Adipocyte (in vitro differentiated cells): ENCODE measurements around the gene AOC2.

Experiments
- DNase-seq: peaks from one replicate; pipeline ENCODE4 v3.0.0-alpha.2; 2015; ENCODE audit warnings: low read depth
- H3K27me3 ChIP-seq: replicated peaks from 2 replicates; pipeline ENCODE4 v1.7.0; 2013; ENCODE audit warnings: mild to moderate bottlenecking, low read length, moderate library complexity; ENCODE audit not compliant: control insufficient read depth, insufficient read depth
- H3K36me3 ChIP-seq: 2 replicates; pipeline ENCODE4 v1.7.0; 2013; ENCODE audit warnings: low read length, mild to moderate bottlenecking, moderate library complexity; ENCODE audit not compliant: control insufficient read depth, insufficient read depth, severe bottlenecking
- H3K4me1 ChIP-seq: 2 replicates; pipeline ENCODE4 v1.7.0; 2013; ENCODE audit warnings: mild to moderate bottlenecking, low read length, moderate library complexity; ENCODE audit not compliant: control insufficient read depth, insufficient read depth
- H3K4me3 ChIP-seq: 2 replicates; pipeline ENCODE4 v1.7.0; 2013; ENCODE audit warnings: mild to moderate bottlenecking, low read length, moderate library complexity
- H3K9ac ChIP-seq: 2 replicates; pipeline ENCODE4 v1.7.0; 2013; ENCODE audit warnings: mild to moderate bottlenecking, low read length, moderate library complexity
- H3K9me3 ChIP-seq: 2 replicates; pipeline ENCODE4 v1.7.0; 2013; ENCODE audit warnings: mild to moderate bottlenecking, low read length, moderate library complexity; ENCODE audit not compliant: control insufficient read depth

AOC2 gene

DNA sequence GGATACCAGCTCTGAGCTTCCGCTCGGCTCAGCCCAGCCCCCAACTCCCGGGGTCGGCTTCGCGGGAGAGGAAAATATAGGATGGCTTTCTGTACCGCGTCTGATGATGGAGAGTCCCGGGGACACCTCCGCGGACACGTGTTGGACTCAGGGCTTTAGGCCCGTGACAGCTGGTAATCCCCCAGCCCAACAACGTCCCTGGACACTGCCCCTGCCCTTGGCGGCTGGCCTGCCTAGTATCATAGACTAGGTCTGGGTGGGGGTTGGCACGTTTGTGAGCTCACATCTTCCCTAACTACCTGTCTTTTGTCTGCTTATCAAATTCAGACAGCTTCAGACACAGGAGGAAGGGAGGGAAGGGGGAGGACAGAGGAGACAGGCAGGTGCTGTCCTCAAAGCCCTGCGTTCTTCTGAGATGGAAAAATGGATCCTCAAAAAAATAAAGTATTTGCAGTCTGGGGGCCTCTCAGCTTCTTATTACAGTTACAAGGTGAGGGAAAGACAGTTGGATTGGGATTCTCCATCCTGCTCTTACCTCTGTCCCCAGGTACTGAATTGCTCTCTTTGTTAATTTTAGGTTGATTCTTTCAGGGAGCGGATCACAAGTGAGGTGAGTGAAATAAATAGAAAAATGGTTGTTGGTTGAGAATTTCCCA is 10.5 kb upstream of the AOC2 start:
- Histone ChIP-seq H3K36me3 (peaks cover 35% of the 10 kb centered on the region), H3K4me3 (peak overlapping the region; percentile 90), H3K4me1 (peaks cover 28% of the 10 kb centered on the region), H3K27me3 (no peaks in the 10 kb centered on the region), H3K9ac (peak overlapping the region; percentile 100), H3K9me3 (no peaks in the 10 kb centered on the region)
- DNase-seq = no peak

DNA sequence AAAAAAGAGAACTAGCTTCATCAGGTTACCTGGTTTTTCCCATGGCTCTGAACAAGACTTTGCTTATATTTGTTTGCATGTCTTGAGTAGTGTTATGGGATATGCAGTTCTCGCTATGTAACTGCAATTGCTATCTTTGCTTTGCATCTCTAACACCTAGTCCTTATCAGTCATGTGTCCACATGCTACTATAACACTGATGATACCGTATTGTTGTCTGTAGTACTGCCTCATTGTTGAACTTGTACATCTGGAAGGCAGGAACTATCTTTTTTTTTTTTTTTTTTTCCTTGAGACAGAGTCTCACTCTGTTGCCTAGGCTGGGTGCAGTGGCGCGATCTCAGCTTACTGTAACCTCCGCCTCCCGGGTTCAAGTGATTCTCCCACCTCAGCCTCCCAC is 8.6 kb upstream of the AOC2 start:
- Histone ChIP-seq H3K4me3 (no peak overlapping the region), H3K36me3 (peaks cover 49% of the 10 kb centered on the region), H3K9me3 (no peaks in the 10 kb centered on the region), H3K4me1 (peaks cover 28% of the 10 kb centered on the region), H3K27me3 (no peaks in the 10 kb centered on the region), H3K9ac (no peak overlapping the region)
- DNase-seq = no peak

DNA sequence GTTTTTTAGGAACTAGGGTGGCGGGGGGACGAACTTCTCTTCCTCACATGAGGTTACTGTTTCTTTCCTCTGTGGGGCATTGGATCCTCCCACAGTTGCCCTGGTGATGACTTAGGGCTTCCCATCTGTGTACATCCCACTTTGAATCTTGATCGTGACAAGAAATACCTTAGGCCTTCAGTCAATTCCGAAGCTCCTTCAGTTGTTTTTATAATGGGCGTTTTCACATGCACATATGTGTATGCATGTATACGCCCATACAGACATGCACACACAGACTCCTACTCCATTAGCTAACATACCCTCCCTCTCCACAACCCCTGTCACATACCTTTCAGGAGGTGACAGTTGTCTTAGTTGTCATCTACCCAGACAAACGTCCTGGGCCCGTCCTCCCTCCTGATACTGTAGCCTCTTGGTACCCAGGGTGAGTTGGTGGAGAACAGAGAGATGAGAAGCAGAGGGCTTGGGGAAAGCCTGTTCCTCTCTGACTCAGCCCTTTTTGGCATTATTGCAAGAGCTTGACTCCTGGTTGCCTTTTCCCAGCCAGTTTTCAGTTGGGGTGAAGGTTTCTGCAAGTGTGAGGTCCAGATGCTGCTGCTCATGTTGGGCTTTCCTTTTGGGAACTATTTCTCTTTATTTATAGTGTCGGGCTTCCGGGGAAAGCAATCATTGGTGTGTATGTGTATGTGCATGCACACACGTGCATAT is 2.2 kb upstream of the AOC2 start:
- H3K36me3 ChIP-seq = peaks cover 79% of the 10 kb centered on the region

DNA sequence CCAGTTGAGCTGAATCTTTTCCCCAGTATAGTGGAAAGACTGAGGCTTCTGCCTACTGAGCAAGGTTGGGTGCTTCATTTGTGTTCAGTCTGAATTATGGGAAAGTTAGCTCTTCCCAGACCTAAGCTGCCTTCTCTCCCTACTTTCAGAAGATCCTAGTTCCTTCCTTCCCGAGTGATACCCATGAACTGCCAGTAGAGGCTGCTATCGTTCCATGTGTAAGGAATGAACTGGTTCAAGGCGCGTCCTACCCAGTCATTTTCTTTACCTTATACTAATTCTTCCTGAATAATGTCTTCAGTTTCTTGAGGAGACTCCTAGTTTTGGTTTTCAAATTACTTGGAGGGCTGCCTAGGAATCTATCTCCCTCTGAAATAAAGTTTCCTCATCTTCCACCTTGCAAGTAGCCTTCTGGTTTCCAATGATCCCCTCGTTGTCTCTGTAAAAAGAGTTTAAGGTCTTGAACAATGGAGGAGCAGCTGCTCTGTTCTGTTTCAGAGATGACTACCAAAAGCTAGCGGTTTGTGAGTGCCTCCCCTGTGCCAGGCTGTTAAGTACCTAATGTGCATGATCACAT is 934 bp upstream of the AOC2 start:
- Histone ChIP-seq H3K4me1 (peaks cover 61% of the 10 kb centered on the region), H3K4me3 (no peak overlapping the region), H3K9ac (peak overlapping the region; percentile 84), H3K9me3 (no peaks in the 10 kb centered on the region), H3K27me3 (no peaks in the 10 kb centered on the region), H3K36me3 (peaks cover 66% of the 10 kb centered on the region)
- peak; percentile 82 for DNase-seq

More for the DNA sequence above, 2.2 kb upstream of the AOC2 start:
- Histone ChIP-seq H3K27me3 (no peaks in the 10 kb centered on the region), H3K4me3 (no peak overlapping the region), H3K9ac (peak overlapping the region; percentile 31), H3K9me3 (no peaks in the 10 kb centered on the region), H3K4me1 (peaks cover 49% of the 10 kb centered on the region)
- DNase-seq = no peak

DNA sequence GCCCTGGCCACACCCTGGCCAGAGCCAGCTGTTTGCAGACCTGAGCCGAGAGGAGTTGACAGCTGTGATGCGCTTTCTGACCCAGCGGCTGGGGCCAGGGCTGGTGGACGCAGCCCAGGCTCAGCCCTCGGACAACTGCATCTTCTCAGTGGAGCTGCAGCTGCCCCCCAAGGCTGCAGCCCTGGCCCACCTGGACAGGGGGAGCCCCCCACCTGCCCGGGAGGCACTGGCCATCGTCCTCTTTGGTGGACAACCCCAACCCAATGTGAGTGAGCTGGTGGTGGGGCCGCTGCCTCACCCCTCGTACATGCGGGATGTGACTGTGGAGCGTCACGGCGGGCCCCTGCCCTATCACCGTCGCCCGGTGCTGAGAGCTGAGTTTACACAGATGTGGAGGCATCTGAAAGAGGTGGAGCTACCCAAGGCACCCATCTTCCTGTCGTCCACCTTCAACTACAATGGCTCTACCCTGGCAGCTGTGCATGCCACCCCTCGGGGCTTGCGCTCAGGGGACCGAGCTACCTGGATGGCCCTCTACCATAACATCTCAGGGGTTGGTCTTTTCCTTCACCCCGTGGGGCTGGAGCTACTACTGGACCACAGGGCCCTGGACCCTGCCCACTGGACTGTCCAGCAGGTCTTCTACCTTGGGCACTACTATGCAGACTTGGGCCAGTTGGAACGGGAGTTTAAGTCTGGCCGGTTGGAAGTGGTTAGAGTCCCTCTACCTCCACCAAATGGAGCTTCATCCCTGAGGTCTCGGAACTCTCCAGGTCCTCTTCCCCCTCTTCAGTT is 578 bp downstream of the AOC2 start:
- Histone ChIP-seq H3K36me3 (peaks cover 53% of the 10 kb centered on the region), H3K9ac (peak overlapping the region; percentile 84)
- no peak for DNase-seq

DNA sequence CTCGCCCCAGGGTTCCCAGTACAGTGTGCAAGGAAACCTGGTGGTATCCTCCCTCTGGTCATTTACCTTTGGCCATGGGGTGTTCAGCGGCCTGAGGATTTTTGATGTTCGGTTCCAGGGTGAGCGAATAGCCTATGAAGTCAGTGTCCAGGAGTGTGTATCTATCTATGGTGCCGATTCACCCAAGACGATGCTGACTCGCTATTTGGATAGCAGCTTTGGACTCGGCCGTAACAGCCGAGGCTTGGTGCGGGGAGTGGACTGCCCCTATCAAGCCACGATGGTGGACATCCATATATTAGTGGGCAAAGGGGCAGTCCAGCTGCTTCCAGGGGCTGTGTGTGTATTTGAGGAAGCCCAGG is 1.2 kb downstream of the AOC2 start:
- Histone ChIP-seq H3K36me3 (peaks cover 49% of the 10 kb centered on the region), H3K27me3 (no peaks in the 10 kb centered on the region), H3K9me3 (no peaks in the 10 kb centered on the region), H3K4me3 (peak overlapping the region; percentile 27), H3K9ac (peak overlapping the region; percentile 84), H3K4me1 (peaks cover 82% of the 10 kb centered on the region)
- no peak for DNase-seq

More for the DNA sequence above, 578 bp downstream of the AOC2 start:
- Histone ChIP-seq H3K4me1 (peaks cover 76% of the 10 kb centered on the region), H3K4me3 (peak overlapping the region; percentile 27), H3K27me3 (no peaks in the 10 kb centered on the region), H3K9me3 (no peaks in the 10 kb centered on the region)

DNA sequence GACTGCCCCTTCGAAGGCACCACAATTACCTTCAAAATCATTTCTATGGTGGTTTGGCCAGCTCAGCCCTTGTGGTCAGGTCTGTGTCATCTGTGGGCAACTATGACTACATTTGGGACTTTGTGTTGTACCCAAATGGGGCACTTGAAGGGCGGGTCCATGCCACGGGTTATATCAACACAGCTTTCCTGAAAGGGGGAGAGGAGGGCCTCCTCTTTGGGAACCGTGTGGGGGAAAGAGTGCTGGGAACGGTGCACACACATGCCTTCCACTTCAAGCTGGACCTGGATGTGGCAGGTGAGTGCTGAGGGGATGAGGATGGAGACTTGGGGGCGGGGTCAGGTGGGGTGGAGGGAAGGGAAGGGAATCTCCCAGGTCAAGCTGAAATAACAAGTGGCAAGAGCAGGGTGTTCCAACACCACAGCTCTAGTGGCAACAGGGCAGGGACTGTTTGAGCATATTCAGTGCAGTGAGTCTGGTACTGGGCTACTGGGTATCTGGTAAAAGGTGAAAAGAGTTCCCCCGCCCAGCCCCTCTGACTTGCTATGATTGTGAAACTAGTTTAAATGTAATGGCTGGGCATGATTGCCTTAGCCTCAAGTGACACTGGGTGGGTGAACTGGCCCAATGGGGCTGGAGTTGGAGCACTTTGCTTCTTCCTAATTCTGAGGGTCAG is 1.7 kb downstream of the AOC2 start:
- peaks cover 85% of the 10 kb centered on the region for H3K4me1 ChIP-seq
- peak overlapping the region; percentile 84 for H3K9ac ChIP-seq
- H3K27me3 ChIP-seq = no peaks in the 10 kb centered on the region
- no peak overlapping the region for H3K4me3 ChIP-seq
- peaks cover 44% of the 10 kb centered on the region for H3K36me3 ChIP-seq
- H3K9me3 ChIP-seq = no peaks in the 10 kb centered on the region
- DNase-seq = no peak

DNA sequence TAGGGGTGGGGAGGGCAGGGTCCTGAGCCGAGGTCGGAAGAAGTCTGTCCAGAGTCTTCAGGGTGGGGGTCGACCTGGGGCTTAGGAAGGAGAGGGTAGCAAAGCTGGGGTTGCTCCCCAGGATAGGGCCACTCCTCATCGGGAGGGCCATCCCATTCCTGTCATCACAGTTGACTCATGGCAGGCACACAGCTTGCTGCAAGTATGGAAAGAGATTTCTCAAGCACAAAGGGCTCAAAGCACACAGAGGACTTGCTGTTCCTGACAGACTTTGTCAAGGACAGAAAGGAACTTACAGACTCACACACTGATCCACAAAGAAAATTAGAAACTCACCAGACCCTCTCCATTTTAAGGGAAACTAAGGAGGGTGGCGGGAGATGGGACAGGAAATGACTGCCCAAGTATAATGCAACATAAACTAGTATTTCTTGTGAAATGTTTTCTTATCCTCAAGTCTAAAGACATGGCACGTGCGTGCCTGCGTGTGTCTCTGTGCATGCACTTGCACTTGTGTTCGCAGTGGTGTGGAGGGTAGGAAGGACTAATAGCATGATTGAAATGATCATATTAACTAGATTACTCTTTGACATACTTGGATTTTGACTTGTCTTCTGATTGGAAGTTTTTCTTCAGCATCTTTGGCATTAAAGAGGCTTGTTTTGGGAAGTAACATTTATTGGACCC is 2.4 kb downstream of the AOC2 start:
- peak; percentile 39 for DNase-seq
- Histone ChIP-seq H3K9ac (peak overlapping the region; percentile 84), H3K4me1 (peaks cover 85% of the 10 kb centered on the region), H3K27me3 (no peaks in the 10 kb centered on the region), H3K9me3 (no peaks in the 10 kb centered on the region), H3K4me3 (peak overlapping the region; percentile 43), H3K36me3 (peaks cover 37% of the 10 kb centered on the region)

DNA sequence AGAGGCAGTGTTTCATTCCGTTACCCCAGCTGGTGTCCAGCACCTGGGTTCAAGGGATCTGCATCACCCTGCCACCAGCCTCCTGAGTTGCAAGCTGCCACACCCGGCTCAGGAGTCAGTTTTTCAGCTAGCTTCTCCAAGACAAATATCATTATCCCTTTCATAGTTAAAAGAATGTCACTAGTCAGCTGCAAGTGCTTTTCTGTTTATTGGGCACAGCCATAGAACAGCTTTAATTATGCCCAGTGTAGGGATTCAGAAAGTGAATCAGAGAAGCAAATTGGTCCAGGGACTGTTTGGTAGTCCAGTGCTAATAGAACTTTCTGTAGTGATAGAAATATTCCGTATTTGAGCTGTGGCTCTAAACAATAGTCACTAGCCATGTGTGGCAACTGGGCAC is 3.7 kb downstream of the AOC2 start:
- Histone ChIP-seq H3K27me3 (no peaks in the 10 kb centered on the region), H3K9me3 (no peaks in the 10 kb centered on the region)

DNA sequence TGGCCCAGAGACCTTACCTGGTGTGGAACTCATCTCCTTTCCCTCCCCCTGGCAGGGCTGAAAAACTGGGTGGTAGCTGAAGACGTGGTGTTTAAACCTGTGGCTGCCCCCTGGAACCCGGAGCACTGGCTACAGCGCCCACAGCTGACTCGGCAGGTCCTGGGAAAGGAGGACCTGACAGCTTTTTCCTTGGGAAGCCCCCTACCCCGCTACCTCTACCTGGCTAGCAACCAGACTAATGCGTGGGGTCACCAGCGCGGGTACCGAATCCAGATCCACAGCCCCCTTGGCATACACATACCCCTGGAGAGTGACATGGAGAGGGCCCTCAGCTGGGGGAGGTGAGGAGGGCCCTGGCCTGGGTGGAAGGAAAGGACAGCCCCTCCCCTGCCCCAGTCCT is 4.7 kb downstream of the AOC2 start:
- peak overlapping the region; percentile 83 for H3K9ac ChIP-seq
- H3K4me1 ChIP-seq = peaks cover 76% of the 10 kb centered on the region
- no peak overlapping the region for H3K4me3 ChIP-seq
- H3K36me3 ChIP-seq = peaks cover 27% of the 10 kb centered on the region
- no peak for DNase-seq
- no peaks in the 10 kb centered on the region for H3K27me3 ChIP-seq
- H3K9me3 ChIP-seq = no peaks in the 10 kb centered on the region

More for the DNA sequence above, 3.7 kb downstream of the AOC2 start:
- no peak for DNase-seq
- peak overlapping the region; percentile 84 for H3K9ac ChIP-seq
- H3K36me3 ChIP-seq = peaks cover 25% of the 10 kb centered on the region
- H3K4me3 ChIP-seq = no peak overlapping the region
- H3K4me1 ChIP-seq = peaks cover 75% of the 10 kb centered on the region
